ACC112 (cell line): ENCODE data around the gene RASA1.

Experiments used
- H2AFZ ChIP-seq: fragments of 200-600 bp; sonication (generic); one replicate; pipeline ENCODE4 v1.6.0; 2017; ENCODE audit warnings: antibody characterized with exemption, low read length; ENCODE audit not compliant: unreplicated experiment
- H3K27ac ChIP-seq: fragments of 200-600 bp; sonication (generic); 2 replicates; pipeline ENCODE4 v1.5.1; 2014; ENCODE audit warnings: low read depth, mild to moderate bottlenecking, antibody characterized with exemption, low read length, moderate library complexity
- H3K27me3 ChIP-seq: fragments of 200-600 bp; sonication (generic); 2 replicates; pipeline ENCODE4 v1.6.1; 2014; ENCODE audit warnings: mild to moderate bottlenecking, antibody characterized with exemption, low read length, moderate library complexity, mixed read lengths; ENCODE audit not compliant: insufficient read depth
- H3K36me3 ChIP-seq: fragments of 200-600 bp; sonication (generic); 2 replicates; pipeline ENCODE4 v1.6.1; 2016; ENCODE audit warnings: mild to moderate bottlenecking, antibody characterized with exemption, low read length, moderate library complexity, mixed read lengths; ENCODE audit not compliant: insufficient read depth
- H3K4me1 ChIP-seq: fragments of 200-600 bp; sonication (generic); one replicate; pipeline ENCODE4 v1.6.1; 2016; ENCODE audit warnings: low read length, mixed read lengths; ENCODE audit not compliant: insufficient read depth, unreplicated experiment, control insufficient read depth
- H3K4me3 ChIP-seq: fragments of 200-600 bp; sonication (generic); 2 replicates; pipeline ENCODE4 v1.5.1; 2014; ENCODE audit warnings: mild to moderate bottlenecking, low read depth, low read length
- H3K79me2 ChIP-seq: fragments of 200-600 bp; sonication (generic); one replicate; pipeline ENCODE4 v1.6.0; 2016; ENCODE audit warnings: low read length; ENCODE audit not compliant: control insufficient read depth, unreplicated experiment, insufficient read depth

Gene RASA1

GRCh38 chr5:87400305-87400899, 132.7 kb downstream of the RASA1 start:
- H3K36me3 ChIP-seq = peaks cover 46% of the 10 kb centered on the region
- H2AFZ ChIP-seq = no peak overlapping the region
- no peaks in the 10 kb centered on the region for H3K27me3 ChIP-seq
- peaks cover 21% of the 10 kb centered on the region for H3K79me2 ChIP-seq
- peak overlapping the region; percentile 61 for H3K27ac ChIP-seq
- H3K4me3 ChIP-seq = no peak overlapping the region
- peaks cover 25% of the 10 kb centered on the region for H3K4me1 ChIP-seq

GRCh38 chr5:87401626-87402025, 133.9 kb downstream of the RASA1 start:
- H3K27ac ChIP-seq = no peak overlapping the region
- peaks cover 51% of the 10 kb centered on the region for H3K36me3 ChIP-seq
- peaks cover 23% of the 10 kb centered on the region for H3K4me1 ChIP-seq
- peaks cover 18% of the 10 kb centered on the region for H3K79me2 ChIP-seq
- no peak overlapping the region for H2AFZ ChIP-seq
- H3K27me3 ChIP-seq = no peaks in the 10 kb centered on the region
- no peak overlapping the region for H3K4me3 ChIP-seq

- H3K79me2 ChIP-seq = peaks cover 19% of the 10 kb centered on the region
Measured at GRCh38 chr5:87403409-87403808, 135.7 kb downstream of the RASA1 start.

GRCh38 chr5:87403899-87404298, 136.2 kb downstream of the RASA1 start:
- Histone ChIP-seq H2AFZ (no peak overlapping the region), H3K27me3 (no peaks in the 10 kb centered on the region), H3K79me2 (peaks cover 22% of the 10 kb centered on the region), H3K36me3 (peaks cover 54% of the 10 kb centered on the region), H3K4me3 (no peak overlapping the region), H3K4me1 (peaks cover 14% of the 10 kb centered on the region), H3K27ac (no peak overlapping the region)

More at GRCh38 chr5:87403409-87403808, 135.7 kb downstream of the RASA1 start:
- Histone ChIP-seq H2AFZ (no peak overlapping the region), H3K4me1 (peaks cover 19% of the 10 kb centered on the region), H3K27ac (no peak overlapping the region), H3K27me3 (no peaks in the 10 kb centered on the region), H3K4me3 (no peak overlapping the region), H3K36me3 (peaks cover 53% of the 10 kb centered on the region)

- Histone ChIP-seq H3K4me1 (peaks cover 9% of the 10 kb centered on the region), H3K36me3 (peaks cover 57% of the 10 kb centered on the region), H2AFZ (no peak overlapping the region), H3K27me3 (no peaks in the 10 kb centered on the region), H3K79me2 (peaks cover 26% of the 10 kb centered on the region), H3K27ac (no peak overlapping the region), H3K4me3 (no peak overlapping the region)
Measured at GRCh38 chr5:87404359-87404758, 136.7 kb downstream of the RASA1 start.

- H3K4me3 ChIP-seq = no peak overlapping the region
- no peak overlapping the region for H2AFZ ChIP-seq
- no peaks in the 10 kb centered on the region for H3K27me3 ChIP-seq
- H3K4me1 ChIP-seq = peaks cover 5% of the 10 kb centered on the region
- no peak overlapping the region for H3K27ac ChIP-seq
- peaks cover 53% of the 10 kb centered on the region for H3K36me3 ChIP-seq
- peaks cover 37% of the 10 kb centered on the region for H3K79me2 ChIP-seq
Measured at GRCh38 chr5:87405472-87406155, 137.9 kb downstream of the RASA1 start.

GRCh38 chr5:87408204-87408603, 140.5 kb downstream of the RASA1 start:
- Histone ChIP-seq H3K79me2 (peaks cover 60% of the 10 kb centered on the region), H3K36me3 (peaks cover 43% of the 10 kb centered on the region), H3K4me3 (no peak overlapping the region), H2AFZ (no peak overlapping the region), H3K4me1 (peaks cover 10% of the 10 kb centered on the region), H3K27ac (no peak overlapping the region), H3K27me3 (no peaks in the 10 kb centered on the region)

- Histone ChIP-seq H3K4me3 (peak overlapping the region; percentile 92), H3K27ac (peak overlapping the region; percentile 87), H3K79me2 (peaks cover 56% of the 10 kb centered on the region), H2AFZ (no peak overlapping the region), H3K4me1 (peaks cover 10% of the 10 kb centered on the region), H3K36me3 (peaks cover 32% of the 10 kb centered on the region), H3K27me3 (no peaks in the 10 kb centered on the region)
Measured at GRCh38 chr5:87410931-87411330, 143.2 kb downstream of the RASA1 start.

- peaks cover 10% of the 10 kb centered on the region for H3K4me1 ChIP-seq
- H3K27ac ChIP-seq = peak overlapping the region; percentile 87
- peak overlapping the region; percentile 92 for H3K4me3 ChIP-seq
- peaks cover 56% of the 10 kb centered on the region for H3K79me2 ChIP-seq
- no peak overlapping the region for H2AFZ ChIP-seq
- H3K36me3 ChIP-seq = peaks cover 26% of the 10 kb centered on the region
- no peaks in the 10 kb centered on the region for H3K27me3 ChIP-seq
Measured at GRCh38 chr5:87411586-87411972, 143.9 kb downstream of the RASA1 start.

GRCh38 chr5:87411973-87412629, 144.4 kb downstream of the RASA1 start:
- Histone ChIP-seq H2AFZ (peak overlapping the region; percentile 80), H3K4me1 (peaks cover 10% of the 10 kb centered on the region), H3K27ac (peak overlapping the region; percentile 87), H3K27me3 (no peaks in the 10 kb centered on the region), H3K79me2 (peaks cover 51% of the 10 kb centered on the region), H3K36me3 (peaks cover 21% of the 10 kb centered on the region), H3K4me3 (peak overlapping the region; percentile 92)
